Measurements from ENCODE around the gene ANKS3. TPM values are rescaled to one million over a fixed set of nuclear protein-coding genes. Genes with fewer than 3 reads are reported as not detected.

Gene ANKS3
- total RNA-seq, 1 donor from 2014 or later, result 16.8 TPM

DNA sequence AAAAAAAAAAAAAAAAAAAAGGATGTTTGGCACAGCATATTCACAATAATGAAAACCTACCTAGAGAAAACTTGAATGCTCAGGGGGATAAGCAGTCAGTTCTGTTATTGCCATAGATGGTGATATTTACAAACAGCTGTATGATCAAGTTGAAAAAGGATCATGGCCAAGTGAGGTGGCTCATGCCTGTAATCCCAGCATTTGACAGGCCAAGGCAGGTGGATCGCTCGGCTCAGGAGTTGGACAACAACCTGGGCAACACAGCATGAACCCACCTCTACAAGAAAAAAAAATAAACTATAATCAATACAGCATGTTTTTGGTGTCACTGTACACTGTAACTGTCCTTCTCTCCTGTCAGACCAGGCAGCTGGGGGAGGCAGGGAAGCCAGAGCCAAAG, 19.1 kb downstream of the ANKS3 start:
- Histone ChIP-seq H3K36me3 (ENCODE audit: control insufficient read depth, insufficient read depth, low read length) (peaks cover 5% of the 10 kb centered on the region), H3K27me3 (ENCODE audit: control insufficient read depth, insufficient read depth, low read length) (no peaks in the 10 kb centered on the region), H3K4me3 (ENCODE audit: low read depth, low read length) (no peak overlapping the region)
- TF ChIP-seq, protein P1, sequence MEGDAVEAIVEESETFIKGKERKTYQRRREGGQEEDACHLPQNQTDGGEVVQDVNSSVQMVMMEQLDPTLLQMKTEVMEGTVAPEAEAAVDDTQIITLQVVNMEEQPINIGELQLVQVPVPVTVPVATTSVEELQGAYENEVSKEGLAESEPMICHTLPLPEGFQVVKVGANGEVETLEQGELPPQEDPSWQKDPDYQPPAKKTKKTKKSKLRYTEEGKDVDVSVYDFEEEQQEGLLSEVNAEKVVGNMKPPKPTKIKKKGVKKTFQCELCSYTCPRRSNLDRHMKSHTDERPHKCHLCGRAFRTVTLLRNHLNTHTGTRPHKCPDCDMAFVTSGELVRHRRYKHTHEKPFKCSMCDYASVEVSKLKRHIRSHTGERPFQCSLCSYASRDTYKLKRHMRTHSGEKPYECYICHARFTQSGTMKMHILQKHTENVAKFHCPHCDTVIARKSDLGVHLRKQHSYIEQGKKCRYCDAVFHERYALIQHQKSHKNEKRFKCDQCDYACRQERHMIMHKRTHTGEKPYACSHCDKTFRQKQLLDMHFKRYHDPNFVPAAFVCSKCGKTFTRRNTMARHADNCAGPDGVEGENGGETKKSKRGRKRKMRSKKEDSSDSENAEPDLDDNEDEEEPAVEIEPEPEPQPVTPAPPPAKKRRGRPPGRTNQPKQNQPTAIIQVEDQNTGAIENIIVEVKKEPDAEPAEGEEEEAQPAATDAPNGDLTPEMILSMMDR (IDR thresholded peaks at IDR 0.05; ENCODE audit: insufficient read depth, low read length, severe bottlenecking), result no peak
- DNase-seq (ENCODE audit: low read depth) (no peak), FAIRE-seq (no peak)

DNA sequence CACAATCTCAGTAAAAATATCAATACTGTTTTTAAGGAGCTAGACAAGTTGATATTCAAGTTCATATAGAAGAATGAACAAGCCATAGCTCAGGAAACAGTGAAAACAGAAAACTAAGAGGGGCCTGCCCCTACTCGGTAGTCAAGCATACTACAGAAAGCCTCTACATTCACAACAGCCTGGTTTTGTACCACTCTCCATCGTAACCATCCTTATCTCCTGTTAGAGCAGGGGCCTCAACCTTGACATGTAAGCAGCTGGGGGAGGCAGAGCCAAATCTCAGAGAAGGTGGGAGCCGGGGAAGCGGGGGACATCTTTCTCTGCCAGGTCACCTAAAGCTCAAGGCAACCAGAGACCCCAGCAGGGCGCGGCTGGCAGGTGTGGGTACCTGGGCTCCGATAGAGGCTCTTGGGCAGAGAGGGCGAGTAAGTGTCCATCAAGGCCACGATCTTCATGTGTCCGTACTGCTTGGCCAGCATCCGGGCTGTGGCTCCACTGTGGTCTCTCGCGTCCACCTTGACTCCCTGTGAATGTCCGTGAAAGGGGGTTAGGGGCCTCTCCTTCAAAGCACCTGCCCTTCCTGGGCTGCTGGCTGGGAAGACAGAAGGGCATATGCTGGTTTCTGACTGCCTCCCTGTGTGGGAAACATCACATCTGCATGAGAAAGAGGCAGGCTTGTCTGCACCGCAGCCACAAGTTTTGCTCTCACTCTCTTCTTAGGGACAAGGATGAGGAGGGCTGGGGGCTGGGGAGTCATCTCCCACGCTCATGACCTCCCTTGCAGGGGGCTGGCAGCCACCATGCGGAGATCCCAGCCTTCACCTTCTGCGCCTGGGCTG, 20.2 kb downstream of the ANKS3 start:
- peaks cover 5% of the 10 kb centered on the region for H3K36me3 ChIP-seq (ENCODE audit: control insufficient read depth, insufficient read depth, low read length)
- H3K4me3 ChIP-seq (ENCODE audit: low read depth, low read length), result no peak overlapping the region
- TF ChIP-seq, protein P1 (IDR thresholded peaks at IDR 0.05; ENCODE audit: insufficient read depth, low read length, severe bottlenecking), result no peak
- no peak for FAIRE-seq
- DNase-seq (ENCODE audit: low read depth), result no peak
- no peaks in the 10 kb centered on the region for H3K27me3 ChIP-seq (ENCODE audit: control insufficient read depth, insufficient read depth, low read length)

DNA sequence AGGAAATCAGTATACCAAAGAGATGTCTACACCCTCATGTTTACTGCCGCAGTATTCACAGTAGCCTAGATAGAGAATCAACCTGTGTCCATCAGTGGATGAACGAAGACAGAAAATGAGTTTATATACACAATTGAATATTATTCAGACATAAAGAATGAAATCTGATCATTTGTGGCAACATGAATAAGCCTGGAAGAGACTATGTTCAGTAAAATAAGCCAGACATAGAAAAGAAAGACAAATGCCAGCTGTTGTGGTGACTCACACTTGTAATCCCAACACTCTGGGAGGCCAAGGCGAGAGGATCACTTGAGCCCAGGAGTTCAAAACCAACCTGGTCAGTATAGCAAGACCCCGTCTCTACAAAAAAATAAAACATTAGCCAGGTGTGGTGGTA, 24.6 kb downstream of the ANKS3 start:
- TF ChIP-seq, protein P1 (IDR thresholded peaks at IDR 0.05; ENCODE audit: insufficient read depth, low read length, severe bottlenecking), result no peak
- DNase-seq (ENCODE audit: low read depth) (no peak), FAIRE-seq (no peak)
- no peaks in the 10 kb centered on the region for H3K27me3 ChIP-seq (ENCODE audit: control insufficient read depth, insufficient read depth, low read length)
- no peak overlapping the region for H3K4me3 ChIP-seq (ENCODE audit: low read depth, low read length)
- H3K36me3 ChIP-seq (ENCODE audit: control insufficient read depth, insufficient read depth, low read length), result peaks cover 11% of the 10 kb centered on the region

DNA sequence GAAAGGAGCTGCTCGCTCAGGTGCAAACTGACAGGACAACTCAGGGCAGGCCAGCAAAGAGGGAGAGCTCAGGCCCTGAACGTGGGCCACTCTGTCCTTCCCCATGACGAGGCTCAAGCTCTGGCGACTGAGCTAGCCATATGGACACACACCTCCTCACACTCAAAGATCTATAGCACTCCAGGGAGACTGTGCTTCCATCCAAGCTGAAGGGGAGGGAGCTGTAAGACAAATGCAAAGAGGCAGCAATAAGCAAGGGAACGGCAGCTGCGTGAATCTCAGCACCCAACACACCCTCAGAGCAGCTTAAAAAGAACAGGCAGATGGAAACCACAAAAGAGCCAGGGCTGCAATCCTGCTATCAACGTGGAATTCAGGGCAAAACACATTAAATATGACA, 27.2 kb downstream of the ANKS3 start:
- no peaks in the 10 kb centered on the region for H3K27me3 ChIP-seq (ENCODE audit: control insufficient read depth, insufficient read depth, low read length)
- DNase-seq (ENCODE audit: low read depth) (no peak), FAIRE-seq (no peak)
- TF ChIP-seq, protein P1 (IDR thresholded peaks at IDR 0.05; ENCODE audit: insufficient read depth, low read length, severe bottlenecking), result no peak
- H3K36me3 ChIP-seq (ENCODE audit: control insufficient read depth, insufficient read depth, low read length), result peaks cover 18% of the 10 kb centered on the region
- H3K4me3 ChIP-seq (ENCODE audit: low read depth, low read length), result no peak overlapping the region

DNA sequence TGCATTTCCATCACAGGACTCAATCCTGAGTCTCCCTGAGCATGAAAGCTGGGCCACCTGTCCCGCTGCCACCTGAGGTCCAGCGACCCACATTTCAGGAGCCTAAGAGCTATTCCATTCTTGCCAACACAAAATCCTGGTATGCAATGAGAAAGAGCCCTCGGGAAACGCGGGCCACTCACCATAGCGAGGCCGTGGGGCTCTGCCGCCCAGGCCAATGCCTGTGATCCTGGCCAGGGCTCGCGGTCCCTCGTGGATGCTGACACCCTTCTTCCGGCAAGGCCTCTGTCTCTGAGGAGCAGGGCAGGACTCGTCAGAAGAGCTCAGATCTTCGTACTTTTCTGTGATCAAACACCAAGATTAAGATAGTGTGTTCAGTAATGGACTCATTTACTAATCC, 29.2 kb downstream of the ANKS3 start:
- no peak for FAIRE-seq
- H3K27me3 ChIP-seq (ENCODE audit: control insufficient read depth, insufficient read depth, low read length), result no peaks in the 10 kb centered on the region
- peaks cover 24% of the 10 kb centered on the region for H3K36me3 ChIP-seq (ENCODE audit: control insufficient read depth, insufficient read depth, low read length)

More for the DNA sequence above, 29.2 kb downstream of the ANKS3 start:
- TF ChIP-seq, protein P1 (IDR thresholded peaks at IDR 0.05; ENCODE audit: insufficient read depth, low read length, severe bottlenecking), result no peak
- no peak overlapping the region for H3K4me3 ChIP-seq (ENCODE audit: low read depth, low read length)
- DNase-seq (ENCODE audit: low read depth), result no peak
